Measurements from ENCODE around the gene KRTAP9-9.
A peak's percentile ranks its signal among the peaks of the same experiment; 100 is the strongest.
"Not testable (repeated sequence)": the region's sequence is repeated elsewhere in the genome, so short reads cannot be mapped to it uniquely, and the experiment has no call there.

Gene KRTAP9-9

DNA sequence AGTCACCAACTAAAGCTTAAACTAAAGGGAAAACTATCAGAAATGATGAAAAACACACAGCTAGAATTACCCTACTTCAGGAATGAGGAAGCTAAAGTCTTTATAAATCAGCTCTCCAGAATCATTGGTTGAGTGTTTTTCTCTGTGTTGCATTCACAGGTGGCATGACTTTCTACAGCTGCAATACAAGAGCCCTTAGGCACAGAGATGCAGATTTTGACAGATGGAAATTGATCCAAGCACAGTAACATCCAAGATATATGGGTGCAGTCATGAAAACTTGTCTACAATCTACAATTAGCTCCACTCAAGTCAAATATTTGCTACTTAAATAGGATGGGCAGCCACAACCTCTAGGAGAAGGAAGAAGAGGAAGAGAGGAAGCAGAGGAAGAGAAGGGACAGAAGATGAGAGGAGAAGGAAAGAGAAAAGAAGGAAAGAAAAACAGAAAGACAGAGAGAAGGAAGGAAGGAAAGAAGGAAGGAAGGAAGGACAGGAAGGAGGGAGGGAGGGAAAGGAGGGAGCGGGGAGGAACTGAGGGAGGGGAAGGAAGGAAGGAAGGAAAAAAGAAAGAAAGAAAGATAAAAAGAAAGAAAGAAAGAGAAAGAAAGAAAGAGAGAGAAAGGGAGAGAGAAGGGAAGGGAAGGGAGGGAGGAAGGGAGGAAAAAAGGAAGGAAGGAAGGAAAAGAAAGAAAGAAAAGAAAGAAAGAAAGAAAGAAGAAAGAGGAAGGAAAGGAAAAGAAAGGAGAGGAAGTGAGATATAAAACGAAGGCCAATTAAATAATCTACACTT, 8.0 kb upstream of the KRTAP9-9 start:
- not testable (repeated sequence) for ATAC-seq (ENCODE audit: low read depth); H3K36me3 Mint-ChIP-seq; DNase-seq (ENCODE audit: low spot score in 2 of 2); H3K4me1 Mint-ChIP-seq; H3K4me3 Mint-ChIP-seq; H3K9me3 Mint-ChIP-seq; H3K27me3 Mint-ChIP-seq
- H3K27ac Mint-ChIP-seq = peak overlapping the region; percentile 10

DNA sequence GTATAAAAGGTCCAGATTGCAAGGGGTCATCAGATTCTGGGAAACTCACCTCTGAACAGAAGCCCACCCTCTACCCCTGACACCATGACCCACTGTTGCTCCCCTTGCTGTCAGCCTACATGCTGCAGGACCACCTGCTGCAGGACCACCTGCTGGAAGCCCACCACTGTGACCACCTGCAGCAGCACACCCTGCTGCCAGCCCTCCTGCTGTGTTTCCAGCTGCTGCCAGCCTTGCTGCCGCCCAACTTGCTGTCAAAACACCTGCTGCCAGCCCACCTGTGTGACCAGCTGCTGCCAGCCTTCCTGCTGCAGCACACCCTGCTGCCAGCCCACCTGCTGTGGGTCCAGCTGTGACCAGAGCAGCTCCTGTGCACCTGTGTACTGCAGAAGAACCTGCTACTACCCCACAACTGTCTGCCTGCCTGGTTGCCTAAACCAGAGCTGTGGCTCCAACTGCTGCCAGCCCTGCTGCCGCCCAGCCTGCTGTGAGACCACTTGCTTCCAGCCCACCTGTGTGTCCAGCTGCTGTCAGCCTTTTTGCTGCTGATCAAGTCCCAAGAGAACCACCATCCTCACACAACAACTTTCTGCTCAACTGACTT, 5.4 kb upstream of the KRTAP9-9 start, which contains the start of gene KRTAP9-4:
Gene KRTAP9-4, plus strand, starts transcription at position 51 of the 604 bp plus-strand sequence. Its CDS starts 34 bp downstream, at position 85.
- H3K36me3 Mint-ChIP-seq; ATAC-seq (ENCODE audit: low read depth); H3K27ac Mint-ChIP-seq; H3K4me3 Mint-ChIP-seq; DNase-seq (ENCODE audit: low spot score in 2 of 2); H3K9me3 Mint-ChIP-seq; H3K4me1 Mint-ChIP-seq: not testable (repeated sequence)
- peaks cover 11% of the 10 kb centered on the region for H3K27me3 Mint-ChIP-seq

DNA sequence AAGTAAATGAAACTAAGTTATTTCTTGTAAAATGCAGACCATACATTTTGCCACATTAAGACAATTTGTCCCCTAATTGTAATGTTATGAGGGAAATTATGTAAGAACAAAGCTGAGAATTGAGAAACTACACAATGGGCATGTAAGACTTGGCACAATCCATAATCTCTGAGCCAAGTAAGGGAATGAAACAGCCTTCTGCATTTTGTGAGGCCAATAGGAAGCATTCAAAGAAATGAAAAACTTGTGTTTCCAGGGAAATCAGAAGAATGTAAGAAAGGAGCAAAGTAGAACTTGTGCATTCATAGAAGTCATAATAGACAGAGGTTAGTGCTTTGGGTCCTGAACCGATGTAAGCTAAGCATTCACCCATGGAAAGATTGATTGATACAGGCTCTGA, 3.9 kb upstream of the KRTAP9-9 start:
- H3K27me3 Mint-ChIP-seq = peaks cover 16% of the 10 kb centered on the region
- no peak overlapping the region for H3K4me3 Mint-ChIP-seq
- H3K27ac Mint-ChIP-seq = no peak overlapping the region
- peaks cover 6% of the 10 kb centered on the region for H3K4me1 Mint-ChIP-seq
- ATAC-seq (ENCODE audit: low read depth) (no peak), DNase-seq (ENCODE audit: low spot score in 2 of 2) (no peak)
- H3K9me3 Mint-ChIP-seq = no peaks in the 10 kb centered on the region
- H3K36me3 Mint-ChIP-seq = no peaks in the 10 kb centered on the region

DNA sequence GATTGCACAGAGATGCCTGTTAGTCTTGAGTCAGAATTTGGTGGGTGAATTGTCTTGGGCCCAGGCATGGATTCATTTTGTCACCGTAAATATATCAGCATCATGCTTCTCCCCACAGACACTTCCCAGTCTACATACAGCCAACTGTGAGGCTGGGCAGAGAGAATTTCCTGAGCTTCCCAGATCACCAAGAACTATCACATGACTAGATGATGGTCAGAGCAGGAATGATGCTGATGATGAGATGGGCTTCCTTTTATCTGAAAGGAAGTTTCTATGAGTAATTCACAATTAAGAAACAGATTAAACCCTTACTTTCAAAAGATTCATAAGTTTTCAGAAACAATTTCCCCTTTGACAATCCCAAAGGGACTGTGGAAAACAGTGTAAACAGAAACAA, 323 bp upstream of the KRTAP9-9 start:
- no peak overlapping the region for H3K27ac Mint-ChIP-seq
- no peaks in the 10 kb centered on the region for H3K36me3 Mint-ChIP-seq
- H3K9me3 Mint-ChIP-seq = no peaks in the 10 kb centered on the region
- H3K27me3 Mint-ChIP-seq = peaks cover 40% of the 10 kb centered on the region
- ATAC-seq (ENCODE audit: low read depth) (no peak), DNase-seq (ENCODE audit: low spot score in 2 of 2) (no peak)
- H3K4me1 Mint-ChIP-seq = peaks cover 6% of the 10 kb centered on the region
- no peak overlapping the region for H3K4me3 Mint-ChIP-seq

DNA sequence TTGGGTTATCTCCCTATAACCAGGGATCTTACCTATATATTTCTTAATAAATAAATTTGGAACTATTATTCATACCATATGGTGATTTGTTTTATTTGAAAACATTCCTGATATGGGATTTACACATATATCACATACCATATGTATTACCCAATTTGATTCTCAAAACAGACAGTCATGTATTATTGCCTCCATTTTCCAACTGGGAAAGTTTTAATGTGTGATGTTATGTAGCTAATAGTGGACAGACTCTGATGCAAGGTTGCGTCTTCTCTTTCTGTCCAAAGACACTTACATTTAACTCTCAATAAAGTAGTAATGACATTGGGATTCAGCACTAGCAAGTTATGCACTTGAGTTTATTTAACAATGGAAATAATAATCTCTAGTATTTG, 1.1 kb downstream of the KRTAP9-9 start:
- Mint-ChIP-seq H3K4me3 (no peak overlapping the region), H3K9me3 (no peaks in the 10 kb centered on the region), H3K27ac (no peak overlapping the region), H3K27me3 (peaks cover 38% of the 10 kb centered on the region), H3K4me1 (peaks cover 4% of the 10 kb centered on the region), H3K36me3 (no peaks in the 10 kb centered on the region)
- DNase-seq (ENCODE audit: low spot score in 2 of 2) (no peak), ATAC-seq (ENCODE audit: low read depth) (no peak)

DNA sequence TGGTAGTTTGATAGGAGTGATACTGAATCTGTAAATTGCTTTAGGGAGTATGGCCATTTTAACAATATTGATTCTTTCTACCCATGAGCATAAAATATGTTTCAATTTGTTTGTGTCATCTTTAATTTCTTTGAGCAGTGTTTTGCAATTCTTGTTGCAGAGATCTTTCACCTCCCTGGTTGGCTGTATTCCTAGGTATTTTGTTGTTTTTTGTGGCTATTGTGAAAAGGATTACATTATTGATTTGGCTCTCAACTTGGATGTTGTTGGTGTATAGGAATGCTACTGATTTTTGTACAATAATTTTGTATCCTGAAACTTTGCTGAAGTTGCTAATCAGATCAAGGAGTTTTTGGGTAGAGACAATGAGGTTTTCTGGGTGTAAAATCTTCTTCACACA, 3.2 kb downstream of the KRTAP9-9 start:
- H3K9me3 Mint-ChIP-seq = no peaks in the 10 kb centered on the region
- ATAC-seq (ENCODE audit: low read depth) (no peak), DNase-seq (ENCODE audit: low spot score in 2 of 2) (no peak)
- H3K4me3 Mint-ChIP-seq = no peak overlapping the region
- peaks cover 3% of the 10 kb centered on the region for H3K4me1 Mint-ChIP-seq
- peaks cover 38% of the 10 kb centered on the region for H3K27me3 Mint-ChIP-seq
- no peaks in the 10 kb centered on the region for H3K36me3 Mint-ChIP-seq
- no peak overlapping the region for H3K27ac Mint-ChIP-seq

DNA sequence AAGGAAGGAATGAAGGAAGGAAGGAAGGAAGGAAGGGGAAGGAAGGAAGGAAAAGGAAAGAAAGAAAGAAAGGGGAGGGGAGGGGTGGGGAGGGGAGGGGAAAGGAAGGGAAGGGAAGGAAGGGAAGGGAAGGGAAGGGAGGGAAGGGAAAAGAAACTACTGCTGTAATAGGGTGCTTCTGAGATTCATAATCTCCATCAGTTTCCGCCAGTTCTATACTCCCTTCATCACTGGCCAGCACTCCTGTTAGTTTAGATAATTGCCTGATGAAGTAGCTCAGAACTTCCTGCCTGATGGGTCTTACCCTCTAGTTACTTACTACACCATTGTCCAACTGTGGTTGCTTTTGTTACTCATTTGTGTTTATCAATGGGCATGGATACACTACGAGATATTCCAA, 8.0 kb downstream of the KRTAP9-9 start:
- no peaks in the 10 kb centered on the region for H3K9me3 Mint-ChIP-seq

DNA sequence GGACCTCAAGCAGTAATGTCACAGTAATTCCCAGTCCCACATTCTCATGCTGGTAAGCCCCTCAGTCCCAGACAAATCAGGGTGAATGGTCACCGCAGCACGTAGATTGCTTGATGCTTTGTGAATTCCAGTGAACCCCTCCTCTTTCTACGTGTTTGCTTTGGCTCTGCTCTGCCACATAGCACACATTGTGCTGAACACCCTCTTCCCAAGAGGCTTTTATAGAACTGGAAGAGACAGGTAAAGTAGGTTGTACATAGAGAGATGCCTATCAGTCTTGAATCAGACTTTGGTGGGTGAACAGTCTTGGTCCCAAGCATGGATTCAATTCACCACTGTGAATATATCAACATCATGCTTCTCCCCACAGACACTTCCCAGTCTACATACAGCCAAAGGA, 9.4 kb downstream of the KRTAP9-9 start:
- H3K4me3 Mint-ChIP-seq = no peak overlapping the region

More for the DNA sequence above, 8.0 kb downstream of the KRTAP9-9 start:
- Mint-ChIP-seq H3K36me3 (no peaks in the 10 kb centered on the region), H3K27ac (no peak overlapping the region), H3K4me3 (no peak overlapping the region), H3K27me3 (peaks cover 25% of the 10 kb centered on the region), H3K4me1 (peaks cover 6% of the 10 kb centered on the region)
- no peak for ATAC-seq (ENCODE audit: low read depth)
- no peak for DNase-seq (ENCODE audit: low spot score in 2 of 2)

DNA sequence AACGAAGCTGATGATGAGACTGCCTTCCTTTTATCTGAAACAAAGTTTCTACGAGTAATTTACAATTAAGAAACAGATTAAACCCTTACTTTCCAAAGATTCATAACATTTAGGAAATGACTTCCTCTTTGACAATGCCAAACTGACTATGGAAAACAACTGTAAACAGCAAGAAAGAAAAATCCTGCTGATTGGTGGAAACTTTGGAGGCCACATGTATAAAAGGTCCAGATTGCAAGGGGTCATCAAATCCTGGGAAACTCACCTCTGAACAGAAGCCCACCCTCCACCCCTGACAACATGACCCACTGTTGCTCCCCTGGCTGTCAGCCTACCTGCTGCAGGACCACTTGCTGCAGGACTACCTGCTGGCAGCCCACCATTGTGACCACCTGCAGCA, 9.9 kb downstream of the KRTAP9-9 start, which contains the start of gene KRTAP9-6:
Gene KRTAP9-6, plus strand, starts transcription at position 301 of the 400 bp plus-strand sequence. Its CDS starts 0 bp downstream, at position 301.
- H3K4me1 Mint-ChIP-seq = peaks cover 6% of the 10 kb centered on the region
- no peak within 1 kb of the TSS for H3K4me3 Mint-ChIP-seq
- H3K27ac Mint-ChIP-seq = no peak within 1 kb of the TSS
- H3K36me3 Mint-ChIP-seq = peaks cover 2% of the 10 kb centered on the region
- H3K27me3 Mint-ChIP-seq = peaks cover 18% of the 10 kb centered on the region
- DNase-seq (ENCODE audit: low spot score in 2 of 2) = no peak
- no peaks in the 10 kb centered on the region for H3K9me3 Mint-ChIP-seq
- ATAC-seq (ENCODE audit: low read depth) = no peak

More for the DNA sequence above, 9.4 kb downstream of the KRTAP9-9 start:
- Mint-ChIP-seq H3K9me3 (no peaks in the 10 kb centered on the region), H3K4me1 (peaks cover 6% of the 10 kb centered on the region), H3K27ac (no peak overlapping the region), H3K36me3 (peaks cover 2% of the 10 kb centered on the region), H3K27me3 (peaks cover 18% of the 10 kb centered on the region)
- DNase-seq (ENCODE audit: low spot score in 2 of 2) (no peak), ATAC-seq (ENCODE audit: low read depth) (no peak)

DNA sequence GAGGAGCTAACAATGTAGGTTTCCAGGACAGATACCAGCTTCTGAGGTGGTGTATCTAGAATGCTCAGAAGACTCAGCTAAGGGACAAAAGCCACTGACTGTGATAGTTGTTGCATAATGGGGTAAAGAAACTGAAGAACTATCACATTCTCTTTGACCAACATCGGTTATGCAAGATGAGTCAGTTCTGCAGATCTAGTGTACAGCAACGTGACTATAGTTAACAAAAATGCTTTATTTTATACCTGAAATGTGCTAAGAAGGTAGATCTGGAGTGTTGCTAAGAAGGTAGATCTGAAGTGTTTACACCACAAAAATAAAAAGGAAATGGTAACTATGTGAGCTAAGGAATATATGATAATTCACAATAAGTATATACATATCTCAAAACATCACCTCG, 12.5 kb downstream of the KRTAP9-9 start:
- ATAC-seq (ENCODE audit: low read depth) (no peak), DNase-seq (ENCODE audit: low spot score in 2 of 2) (no peak)
- H3K9me3 Mint-ChIP-seq = no peaks in the 10 kb centered on the region

DNA sequence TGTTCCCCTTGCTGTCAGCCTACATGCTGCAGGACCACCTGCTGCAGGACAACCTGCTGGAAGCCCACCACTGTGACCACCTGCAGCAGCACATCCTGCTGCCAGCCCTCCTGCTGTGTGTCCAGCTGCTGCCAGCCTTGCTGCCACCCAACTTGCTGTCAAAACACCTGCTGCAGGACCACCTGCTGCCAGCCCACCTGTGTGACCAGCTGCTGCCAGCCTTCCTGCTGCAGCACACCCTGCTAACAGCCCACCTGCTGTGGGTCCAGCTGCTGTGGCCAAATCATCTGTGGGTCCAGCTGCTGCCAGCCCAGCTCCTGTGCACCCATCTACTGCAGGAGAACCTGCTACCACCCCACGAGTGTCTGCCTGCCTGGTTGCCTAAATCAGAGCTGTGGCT, 16.1 kb downstream of the KRTAP9-9 start:
- not testable (repeated sequence) for H3K36me3 Mint-ChIP-seq; ATAC-seq (ENCODE audit: low read depth); H3K4me3 Mint-ChIP-seq; H3K27ac Mint-ChIP-seq; H3K4me1 Mint-ChIP-seq; DNase-seq (ENCODE audit: low spot score in 2 of 2); H3K9me3 Mint-ChIP-seq
- H3K27me3 Mint-ChIP-seq = peaks cover 15% of the 10 kb centered on the region

More for the DNA sequence above, 12.5 kb downstream of the KRTAP9-9 start:
- peaks cover 15% of the 10 kb centered on the region for H3K27me3 Mint-ChIP-seq
- H3K4me3 Mint-ChIP-seq = no peak overlapping the region
- peaks cover 2% of the 10 kb centered on the region for H3K36me3 Mint-ChIP-seq
- H3K4me1 Mint-ChIP-seq = peaks cover 7% of the 10 kb centered on the region
- no peak overlapping the region for H3K27ac Mint-ChIP-seq

DNA sequence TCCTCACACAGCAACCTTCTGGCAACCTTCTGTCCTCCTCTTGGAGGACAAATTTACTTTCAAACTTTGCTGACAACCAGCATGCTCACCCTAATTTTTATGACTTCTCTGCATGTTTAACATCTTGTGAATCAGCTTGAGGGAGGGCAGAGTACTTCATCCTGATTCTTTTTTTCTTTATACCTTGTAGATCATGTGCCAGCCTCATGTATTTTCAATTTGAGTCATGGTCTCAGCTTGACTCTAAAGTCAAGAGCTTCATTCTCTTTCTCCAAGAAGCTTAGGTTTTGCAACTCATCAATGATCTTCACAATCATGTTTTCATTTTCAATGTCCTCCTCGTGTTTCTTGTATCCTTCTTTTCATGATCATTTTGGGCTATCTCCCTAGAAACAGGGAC, 16.7 kb downstream of the KRTAP9-9 start:
- Mint-ChIP-seq H3K4me1 (peaks cover 5% of the 10 kb centered on the region), H3K4me3 (no peak overlapping the region), H3K36me3 (peaks cover 2% of the 10 kb centered on the region), H3K27ac (no peak overlapping the region), H3K9me3 (no peaks in the 10 kb centered on the region), H3K27me3 (peaks cover 17% of the 10 kb centered on the region)
- no peak for ATAC-seq (ENCODE audit: low read depth)
- DNase-seq (ENCODE audit: low spot score in 2 of 2) = no peak

DNA sequence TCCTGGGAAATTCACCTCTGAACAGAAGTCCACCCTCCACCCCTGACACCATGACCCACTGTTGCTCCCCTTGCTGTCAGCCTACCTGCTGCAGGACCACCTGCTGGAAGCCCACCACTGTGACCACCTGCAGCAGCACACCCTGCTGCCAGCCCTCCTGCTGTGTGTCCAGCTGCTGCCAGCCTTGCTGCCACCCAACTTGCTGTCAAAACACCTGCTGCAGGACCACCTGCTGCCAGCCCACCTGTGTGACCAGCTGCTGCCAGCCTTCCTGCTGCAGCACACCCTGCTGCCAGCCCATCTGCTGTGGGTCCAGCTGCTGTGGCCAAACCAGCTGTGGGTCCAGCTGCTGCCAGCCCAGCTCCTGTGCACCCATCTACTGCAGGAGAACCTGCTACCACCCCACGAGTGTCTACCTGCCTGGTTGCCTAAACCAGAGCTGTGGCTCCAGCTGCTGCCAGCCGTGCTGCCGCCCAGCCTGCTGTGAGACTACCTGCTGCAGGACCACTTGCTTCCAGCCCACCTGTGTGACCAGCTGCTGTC, 20.5 kb downstream of the KRTAP9-9 start, which contains the start of gene KRTAP9-7:
Gene KRTAP9-7, plus strand, starts transcription at position 51 of the 543 bp plus-strand sequence. Its CDS starts 0 bp downstream, at position 51.
- not testable (repeated sequence) for ATAC-seq (ENCODE audit: low read depth)

More for the DNA sequence above, 20.5 kb downstream of the KRTAP9-9 start, which contains the start of gene KRTAP9-7:
- not testable (repeated sequence) for H3K36me3 Mint-ChIP-seq; H3K4me3 Mint-ChIP-seq; H3K9me3 Mint-ChIP-seq; DNase-seq (ENCODE audit: low spot score in 2 of 2); H3K27ac Mint-ChIP-seq; H3K4me1 Mint-ChIP-seq
- H3K27me3 Mint-ChIP-seq = peaks cover 17% of the 10 kb centered on the region
